CD4-positive, alpha-beta T cell treated with Interleukin-17A for 4 hours (primary cell): ENCODE measurements around the gene GADD45GIP1.
A peak's percentile ranks its signal among the peaks of the same experiment; 100 is the strongest.

ENCODE experiments used
- DNase-seq: peaks from one replicate; pipeline ENCODE4 v3.0.0-alpha.2; 2020; ENCODE audit warnings: mixed read lengths

Gene GADD45GIP1

GRCh38 chr19:12956446-12957388 lies at the start of gene GADD45GIP1:
TSS of gene GADD45GIP1 (minus strand) at chr19:12957223. CDS start at chr19:12957212, 11 bp downstream.
- DNase-seq = peak; percentile 83

- no peak for DNase-seq
Measured at GRCh38 chr19:13005861-13006370, 48.9 kb upstream of the GADD45GIP1 start.

DNA sequence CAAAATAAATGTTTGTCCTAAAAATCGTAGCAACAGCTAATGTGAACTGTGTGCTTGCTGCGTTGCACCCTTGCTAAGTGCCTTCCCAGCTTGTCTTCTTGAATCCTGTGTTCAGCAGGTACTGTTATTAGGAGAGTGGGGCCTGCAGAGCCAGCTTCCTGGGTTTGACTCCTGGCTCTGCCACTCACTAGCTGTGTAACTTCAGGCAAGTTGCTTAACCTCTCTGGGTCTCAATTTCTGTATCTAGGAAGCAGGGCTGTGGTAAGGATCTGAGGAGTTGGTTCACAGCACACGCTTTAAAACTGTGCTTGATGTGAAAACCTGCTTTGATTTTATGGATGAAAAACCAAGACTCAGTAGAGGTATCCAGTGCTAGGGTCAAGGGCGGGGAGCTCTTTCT lies 48.2 kb upstream of the GADD45GIP1 start:
- no peak for DNase-seq

DNA sequence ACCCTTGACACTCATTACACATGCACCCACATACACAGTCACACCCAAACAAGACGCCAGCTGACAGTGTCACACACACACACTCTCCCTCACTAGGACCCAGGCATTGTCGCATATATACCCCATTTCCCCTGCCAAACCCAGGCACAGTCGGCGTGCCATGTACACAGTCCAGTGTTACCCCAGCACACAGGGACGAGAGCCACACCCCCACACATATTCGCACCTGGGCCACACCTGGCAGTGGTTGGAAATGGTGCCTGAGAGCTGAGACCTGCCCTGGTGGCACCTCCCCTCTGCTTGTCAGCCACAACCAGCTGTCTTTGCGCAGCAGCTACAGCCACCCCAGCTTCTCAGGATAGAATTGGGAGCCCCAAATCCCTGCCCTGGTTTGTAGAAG lies 47.2 kb upstream of the GADD45GIP1 start:
- no peak for DNase-seq

DNA sequence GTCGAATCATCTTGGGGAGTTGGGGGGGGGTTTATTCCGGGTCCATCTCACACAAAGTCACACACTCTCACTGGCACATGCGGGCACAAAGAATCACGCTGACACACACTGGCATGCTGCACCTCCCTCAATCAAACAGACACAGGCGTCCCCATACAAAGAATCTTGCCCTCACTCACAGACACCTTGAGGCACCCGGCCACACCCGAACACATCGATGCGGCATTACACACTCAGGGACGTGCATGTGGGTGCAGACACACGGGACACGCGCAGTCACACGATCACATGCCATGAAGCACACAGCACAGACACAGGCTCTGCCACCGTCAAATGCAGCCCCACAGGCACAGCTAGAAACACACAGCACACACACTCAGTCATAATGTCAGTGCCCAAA lies 46.1 kb upstream of the GADD45GIP1 start:
- no peak for DNase-seq

DNA sequence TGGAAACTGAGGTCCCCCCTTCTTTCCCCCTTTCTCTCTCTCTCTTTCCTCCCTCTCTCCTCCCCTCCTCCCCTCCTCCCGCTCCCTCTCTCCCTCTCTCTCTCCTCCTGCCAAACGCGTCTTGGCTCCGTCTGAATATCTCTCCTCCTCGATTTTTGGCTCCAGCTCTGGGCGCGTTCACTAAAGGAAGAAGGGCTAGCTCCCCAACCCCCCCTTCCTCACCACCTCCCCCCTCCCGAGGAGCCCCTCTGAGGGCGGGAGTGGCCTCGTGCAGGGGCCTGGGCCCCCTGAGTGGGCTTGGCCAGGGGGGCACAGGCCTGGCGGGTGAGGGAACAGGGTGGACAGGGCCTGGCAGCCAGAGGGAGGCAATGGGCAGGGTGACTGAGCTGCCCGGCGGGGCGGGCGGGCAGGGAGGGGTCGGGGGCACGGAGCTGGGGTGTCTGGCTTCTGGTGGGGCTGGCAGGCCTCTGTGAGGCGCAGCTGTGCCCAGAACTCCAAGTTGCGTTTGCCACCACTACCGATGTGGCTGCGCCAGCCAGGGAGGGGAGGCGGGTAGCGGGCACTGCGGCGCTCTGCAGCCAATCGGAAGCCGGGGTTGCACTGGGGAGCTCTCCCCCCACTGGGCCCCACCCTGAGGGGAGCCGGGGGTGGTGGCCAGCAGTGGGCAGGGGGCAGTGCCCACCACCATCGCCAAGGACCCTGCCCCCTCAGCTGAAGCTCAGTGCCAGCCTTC lies 45.3 kb upstream of the GADD45GIP1 start:
- DNase-seq = no peak

- DNase-seq = no peak
Measured at GRCh38 chr19:13001502-13002165, 44.6 kb upstream of the GADD45GIP1 start.

GRCh38 chr19:13001166-13001501 lies 44.1 kb upstream of the GADD45GIP1 start:
- DNase-seq = no peak

GRCh38 chr19:12997967-12998940 lies 41.2 kb upstream of the GADD45GIP1 start:
- DNase-seq = no peak

- no peak for DNase-seq
Measured at GRCh38 chr19:12997179-12997966, 40.4 kb upstream of the GADD45GIP1 start.

- DNase-seq = no peak
Measured at GRCh38 chr19:12996406-12997094, 39.5 kb upstream of the GADD45GIP1 start.

GRCh38 chr19:12995596-12996405 lies 38.8 kb upstream of the GADD45GIP1 start:
- peak; percentile 26 for DNase-seq

DNA sequence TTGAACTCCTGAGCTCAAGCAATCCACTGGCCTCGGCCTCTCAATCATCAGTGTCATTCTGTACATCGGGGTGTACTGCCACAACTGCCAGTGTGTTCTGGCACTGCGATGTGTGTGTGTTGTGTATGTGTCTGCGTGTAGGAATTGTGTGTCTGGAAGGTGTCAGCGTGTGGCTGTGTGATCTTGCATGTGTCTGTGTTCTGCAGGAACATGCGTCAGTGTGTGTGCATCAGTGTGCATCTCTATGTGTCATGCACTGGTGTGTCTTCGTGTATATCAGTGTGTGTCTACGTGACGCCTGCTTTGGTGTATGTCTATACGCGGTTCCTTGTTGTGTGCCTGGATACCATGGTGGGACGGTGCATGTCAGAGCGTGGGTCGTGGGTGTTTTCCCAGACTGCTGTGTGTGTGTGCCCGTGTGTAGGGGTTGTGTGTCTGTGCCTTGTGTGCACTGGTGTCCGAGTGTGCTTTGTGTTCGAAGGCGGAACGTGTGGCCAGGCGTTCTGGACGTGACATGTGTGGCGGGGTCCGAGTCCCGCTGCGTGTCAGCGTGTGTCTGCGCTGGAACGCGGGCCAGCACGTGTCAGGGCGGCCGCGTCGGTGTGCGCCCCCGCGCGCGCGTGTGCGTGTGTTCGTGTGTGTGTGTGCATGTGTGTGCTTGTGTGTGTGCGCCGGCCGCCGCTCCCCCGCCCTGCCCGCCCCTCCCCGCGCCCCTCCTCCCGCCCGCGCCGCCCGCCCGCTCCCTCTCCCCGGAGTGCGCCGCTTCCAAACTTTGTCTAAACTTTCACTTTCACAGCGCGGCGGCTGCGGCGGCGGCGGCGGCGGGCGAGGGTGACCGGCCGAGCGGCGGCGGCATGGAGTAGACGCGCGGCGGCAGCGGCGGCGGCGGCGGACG lies 37.9 kb upstream of the GADD45GIP1 start, which contains the start of gene NFIX:
Gene NFIX, plus strand, starts transcription at position 775 of the 895 bp plus-strand sequence. CDS start 363 bp downstream, outside the sequence.
- DNase-seq = peak; percentile 75

GRCh38 chr19:12993562-12993961 lies 36.5 kb upstream of the GADD45GIP1 start:
- no peak for DNase-seq

DNA sequence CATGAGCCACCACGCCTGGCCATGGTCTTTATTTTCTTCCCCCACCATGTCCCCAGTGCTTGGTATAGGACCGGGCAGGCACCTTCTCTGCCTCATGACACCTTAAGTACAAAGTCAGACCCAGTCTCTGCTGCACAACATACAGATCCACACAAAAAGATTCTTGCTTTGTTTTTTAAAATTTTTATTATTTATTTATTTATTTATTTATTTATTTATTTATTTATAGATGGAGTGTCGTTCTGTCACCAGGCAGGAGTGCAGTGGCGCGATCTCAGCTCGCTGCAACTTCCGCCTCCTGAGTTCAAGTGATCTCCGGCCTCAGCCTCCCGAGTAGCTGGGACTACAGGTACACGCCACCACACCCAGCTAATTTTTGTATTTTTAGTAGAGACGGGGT lies 35.7 kb upstream of the GADD45GIP1 start:
- DNase-seq = no peak

DNA sequence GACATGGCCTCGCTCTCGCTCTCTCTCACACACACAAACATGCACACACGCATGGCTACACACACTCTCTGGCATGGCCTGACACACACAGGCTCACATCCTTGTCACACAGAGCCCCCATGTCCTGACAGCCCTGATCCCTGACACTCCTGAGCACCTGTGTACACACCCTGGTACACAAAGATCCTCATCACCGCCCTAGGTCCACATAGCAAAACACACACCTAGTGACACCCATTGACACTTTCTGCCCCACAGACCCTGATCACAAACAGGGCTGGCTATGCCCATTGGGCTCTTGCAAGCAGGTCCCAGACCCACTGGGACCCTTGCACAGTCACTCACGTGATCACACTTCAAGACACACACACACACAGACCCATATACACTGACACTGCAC lies 34.3 kb upstream of the GADD45GIP1 start:
- DNase-seq = no peak

- no peak for DNase-seq
Measured at GRCh38 chr19:12990853-12991252, 33.8 kb upstream of the GADD45GIP1 start.

GRCh38 chr19:12990431-12990830 lies 33.4 kb upstream of the GADD45GIP1 start:
- no peak for DNase-seq
